ENCODE data around the gene EPHA8.

The EPHA8 gene

DNA sequence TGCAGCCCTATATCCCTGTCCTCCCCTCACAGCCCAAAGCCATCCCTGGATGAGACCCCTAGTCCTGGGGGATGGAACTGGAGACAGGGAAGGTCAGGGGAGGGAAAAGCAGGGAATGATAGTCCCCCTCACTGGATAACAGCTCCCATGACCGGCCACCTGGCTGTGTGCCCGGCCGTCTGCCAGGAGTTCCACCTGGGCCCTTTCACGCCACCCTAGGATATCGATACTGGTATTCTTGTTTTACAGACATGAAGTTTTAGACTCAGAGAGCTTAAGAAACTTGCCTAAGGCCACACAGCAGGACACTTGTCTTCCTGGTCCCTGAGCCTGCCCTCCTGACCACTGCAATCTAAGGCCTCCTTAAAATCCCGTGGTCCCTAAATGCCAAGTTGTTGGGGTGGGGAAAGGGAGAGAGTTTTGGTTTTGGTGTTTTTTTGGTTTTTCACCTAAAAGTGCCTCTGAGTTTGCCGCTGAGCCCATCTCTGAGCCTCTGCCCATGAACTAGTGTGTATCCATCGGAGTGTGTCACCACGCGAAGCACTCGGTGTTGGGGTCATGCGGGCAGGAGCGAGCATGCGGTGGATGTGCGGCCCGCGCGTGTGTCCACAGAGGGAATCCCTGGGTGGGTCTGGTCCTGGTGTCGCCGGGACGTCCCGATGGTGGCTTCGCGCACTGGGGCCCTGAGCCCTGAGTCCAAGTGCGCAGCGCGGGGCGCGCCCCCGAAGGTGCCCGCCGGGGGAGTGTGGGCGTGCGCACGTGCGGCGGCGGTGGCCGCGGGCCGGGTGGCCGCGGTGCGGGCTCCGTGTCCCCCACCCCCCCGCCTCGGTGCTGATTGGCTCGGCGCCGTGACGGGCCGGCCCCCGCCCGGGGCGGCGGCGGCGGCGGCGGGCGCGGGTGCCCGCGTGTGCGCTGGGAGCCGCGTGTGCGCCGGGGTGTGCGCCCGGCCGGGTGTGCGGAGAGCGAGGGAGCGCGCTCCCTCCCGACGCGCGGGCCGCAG, at the start of gene EPHA8:
EPHA8 (plus strand) TSS at position 906 of the 1,000 bp plus-strand sequence. CDS start 147 bp downstream, outside the sequence.
- peak; percentile 17 for DNase-seq

DNA sequence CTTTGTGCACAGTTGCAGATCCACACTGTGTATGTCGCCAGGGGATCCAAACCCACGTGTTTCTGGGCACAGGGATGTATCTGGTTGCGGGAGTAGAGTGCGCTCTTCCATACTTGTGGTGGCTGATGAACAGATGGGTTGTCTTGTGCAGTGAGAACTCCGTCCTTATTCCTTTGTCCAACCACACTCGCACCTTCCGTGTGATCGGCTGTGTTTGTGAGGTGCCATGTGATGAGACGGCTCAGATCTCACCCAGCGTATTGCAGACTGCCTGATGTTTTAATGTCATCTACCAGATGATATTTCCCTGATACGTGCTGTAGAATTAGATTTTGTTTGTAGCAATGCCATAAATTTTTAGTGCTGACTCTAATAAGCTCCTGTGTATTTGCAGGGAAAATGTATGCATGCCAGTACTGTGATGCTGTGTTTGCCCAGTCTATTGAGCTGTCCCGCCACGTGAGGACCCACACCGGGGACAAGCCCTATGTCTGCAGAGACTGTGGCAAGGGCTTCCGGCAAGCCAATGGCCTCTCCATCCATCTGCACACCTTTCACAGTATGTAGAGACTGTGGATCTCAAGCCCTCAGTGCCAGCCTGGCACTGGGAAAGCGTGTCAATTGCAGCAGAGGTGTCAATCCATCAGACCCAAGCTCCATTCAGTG, 46.2 kb upstream of the EPHA8 start:
- no peak for DNase-seq

DNA sequence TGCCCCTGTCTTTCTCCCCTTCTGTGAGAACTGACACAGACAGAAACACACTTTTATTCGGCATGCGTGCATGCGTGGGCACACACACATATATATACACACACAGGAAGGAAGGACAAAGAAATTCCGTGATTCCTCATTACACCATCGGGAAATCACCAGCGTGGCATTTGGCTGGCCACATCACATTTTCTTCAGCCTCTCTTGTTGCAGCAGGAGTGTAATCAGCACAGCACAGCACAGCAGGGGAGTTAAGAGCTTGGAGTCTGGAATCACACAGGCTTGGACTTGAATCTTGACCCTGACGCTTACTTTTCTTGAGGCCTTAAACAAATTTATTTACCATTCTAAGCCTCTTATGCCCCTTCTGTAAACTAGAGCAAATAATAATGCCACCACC, 45.3 kb upstream of the EPHA8 start:
- peak; percentile 58 for DNase-seq

DNA sequence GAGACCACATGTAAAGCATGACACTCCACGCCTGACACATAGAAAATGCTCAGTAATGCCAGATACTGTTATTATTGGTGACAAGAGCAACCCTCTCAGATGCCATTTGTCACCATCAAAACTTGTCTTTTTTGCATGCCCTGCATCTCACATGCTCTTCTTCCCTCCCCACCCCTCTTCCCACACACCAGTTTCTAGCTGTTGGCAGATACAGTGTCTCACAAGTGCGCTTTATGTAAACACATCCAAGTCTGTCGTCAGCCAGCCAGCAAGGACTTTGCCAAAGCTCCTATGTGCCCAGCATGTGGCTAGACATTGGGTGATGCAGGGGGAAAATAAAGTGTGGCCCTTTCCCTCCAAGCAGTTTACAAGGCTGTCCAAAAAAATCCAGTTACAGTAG, 44.9 kb upstream of the EPHA8 start:
- peak; percentile 74 for DNase-seq

DNA sequence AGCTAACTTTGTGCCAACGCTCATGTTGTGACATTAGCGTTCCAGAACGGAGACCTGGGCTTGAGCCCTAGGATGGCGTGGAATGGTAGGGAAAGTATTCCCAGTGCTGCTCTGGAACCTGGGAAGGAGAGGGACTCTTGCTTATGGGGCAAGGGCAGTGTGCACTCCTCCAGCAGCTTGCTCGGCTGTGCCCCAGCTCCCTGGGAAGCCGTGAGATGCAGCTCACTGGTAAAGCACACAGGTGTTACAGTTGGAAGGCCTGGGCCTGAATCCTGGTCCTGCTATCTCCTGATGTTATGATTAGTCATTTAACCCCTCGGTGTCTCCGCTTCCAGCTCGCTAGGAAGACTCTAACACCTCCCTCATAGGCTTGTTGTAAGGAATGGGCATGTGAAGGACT, 42.4 kb upstream of the EPHA8 start:
- no peak for DNase-seq

DNA sequence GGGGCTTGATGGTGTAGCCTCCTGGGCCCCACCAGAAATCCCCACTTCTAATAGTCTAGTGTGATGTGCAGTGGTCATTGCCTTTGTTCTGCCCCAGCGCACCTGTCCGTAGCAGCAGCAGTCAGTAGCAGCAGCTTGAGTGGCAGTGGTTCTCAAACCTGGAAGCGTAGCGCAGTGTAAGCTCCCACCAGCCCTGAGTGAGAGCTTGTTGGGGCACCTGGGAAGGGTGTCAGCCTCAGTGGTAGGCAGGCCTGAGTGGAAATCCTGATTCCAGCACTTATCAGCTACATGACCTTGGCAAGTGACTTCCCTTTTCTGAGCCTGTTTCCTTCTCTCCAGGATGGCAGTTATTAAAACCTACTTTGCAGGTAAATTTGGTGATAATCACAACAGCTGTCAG, 41.6 kb upstream of the EPHA8 start:
- DNase-seq: no peak

DNA sequence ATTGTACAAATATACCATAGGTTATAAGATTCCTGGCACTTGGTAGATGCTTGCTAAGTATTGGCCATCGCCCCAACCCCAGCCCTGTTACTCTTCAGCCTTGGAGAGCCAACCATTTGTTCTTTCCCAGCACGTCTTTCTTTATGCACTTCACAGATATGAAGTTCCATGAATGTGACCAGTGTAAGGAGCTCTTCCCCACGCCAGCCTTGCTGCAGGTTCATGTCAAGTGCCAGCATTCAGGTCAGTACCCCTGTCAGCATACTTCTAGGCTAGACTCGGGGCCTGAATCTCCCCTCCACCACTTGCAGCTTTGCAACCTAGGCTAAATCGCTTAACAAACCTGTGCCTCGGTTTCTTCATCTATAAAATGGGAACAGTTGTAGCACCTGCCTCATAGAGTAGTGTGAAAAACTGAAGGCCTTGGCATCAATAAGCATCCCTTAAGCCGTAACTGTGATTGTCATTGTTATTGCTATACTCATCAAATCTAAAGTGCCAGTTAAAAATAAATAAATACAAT, 41.0 kb upstream of the EPHA8 start:
- no peak for DNase-seq

GRCh38 chr1:22524481-22524880, 38.8 kb upstream of the EPHA8 start:
- no peak for DNase-seq

GRCh38 chr1:22525211-22525610, 38.1 kb upstream of the EPHA8 start:
- no peak for DNase-seq

GRCh38 chr1:22525646-22526045, 37.6 kb upstream of the EPHA8 start:
- no peak for DNase-seq

DNA sequence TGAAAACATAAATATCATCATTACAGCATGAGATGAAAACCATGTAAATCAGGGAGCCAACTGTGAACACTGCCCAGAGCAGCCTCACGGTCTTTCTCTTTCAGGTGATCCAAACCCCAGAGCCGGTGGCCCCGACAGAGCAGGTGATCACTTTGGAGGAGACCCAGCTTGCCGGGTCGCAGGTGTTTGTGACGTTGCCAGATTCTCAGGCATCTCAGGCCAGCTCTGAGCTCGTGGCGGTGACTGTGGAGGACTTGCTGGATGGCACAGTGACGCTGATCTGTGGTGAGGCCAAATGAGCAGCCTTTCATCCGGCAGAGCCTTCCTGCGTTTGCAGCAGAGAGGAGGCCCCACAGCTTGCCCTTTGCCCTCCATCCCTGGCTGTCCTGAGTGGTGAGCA, 37.2 kb upstream of the EPHA8 start:
- DNase-seq: peak; percentile 26

- no peak for DNase-seq
Observed at GRCh38 chr1:22526677-22527076, 36.6 kb upstream of the EPHA8 start.

DNA sequence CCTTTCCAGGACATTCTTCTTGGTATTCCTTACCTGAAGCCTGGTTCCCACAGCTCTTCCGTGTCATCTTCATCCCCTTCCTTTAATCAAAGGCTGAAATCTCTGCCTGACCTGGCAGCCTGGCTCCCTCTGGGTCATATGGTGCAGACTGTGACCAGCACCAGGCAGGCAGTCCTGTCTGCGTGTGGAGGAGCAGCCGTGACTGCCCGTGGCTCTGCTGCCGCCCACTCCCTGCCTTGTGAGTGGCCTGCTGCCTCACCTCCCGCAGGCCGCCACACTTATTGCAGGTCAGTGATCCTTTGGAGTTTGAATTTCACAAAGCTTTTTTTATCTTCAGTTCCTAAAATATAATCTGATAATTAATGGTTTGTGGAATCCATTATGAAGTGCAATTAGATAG, 36.2 kb upstream of the EPHA8 start:
- no peak for DNase-seq

DNA sequence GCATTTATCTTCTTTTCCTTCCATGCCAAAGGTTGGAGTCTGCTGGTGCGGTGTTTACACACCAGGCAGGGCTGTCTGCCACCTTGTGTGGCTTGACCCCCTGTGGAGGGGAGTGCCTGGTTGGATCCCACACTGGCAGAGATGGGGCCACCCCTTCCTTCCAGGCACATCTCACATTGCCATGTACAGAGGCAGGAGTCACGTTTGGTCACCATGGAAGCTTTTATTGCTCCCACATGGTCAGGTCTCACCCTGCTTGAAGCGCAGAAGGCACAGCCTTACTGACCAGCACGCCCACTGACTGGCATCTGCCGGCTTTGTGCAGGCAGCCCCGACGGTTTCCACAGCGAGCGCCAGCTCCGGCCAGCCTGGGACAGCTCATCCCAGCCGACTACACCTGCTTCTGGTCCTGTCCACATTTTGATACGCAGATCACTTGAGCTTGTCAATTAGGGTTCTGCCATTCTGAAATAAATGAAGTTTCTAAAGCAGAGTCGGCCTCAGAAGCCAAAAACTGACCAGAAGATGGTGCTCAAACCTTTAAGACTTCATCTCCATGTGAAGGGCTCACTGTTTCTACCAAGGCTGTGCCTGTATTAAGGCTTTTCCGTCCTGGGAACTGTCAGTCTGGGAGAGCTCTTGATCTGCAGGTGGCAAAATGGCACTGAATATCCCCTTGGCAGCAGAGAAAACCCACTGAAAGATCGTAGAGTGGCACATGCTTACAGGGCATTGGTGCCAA, 35.6 kb upstream of the EPHA8 start:
- peak; percentile 82 for DNase-seq

- no peak for DNase-seq
Observed at GRCh38 chr1:22528451-22528850, 34.8 kb upstream of the EPHA8 start.

DNA sequence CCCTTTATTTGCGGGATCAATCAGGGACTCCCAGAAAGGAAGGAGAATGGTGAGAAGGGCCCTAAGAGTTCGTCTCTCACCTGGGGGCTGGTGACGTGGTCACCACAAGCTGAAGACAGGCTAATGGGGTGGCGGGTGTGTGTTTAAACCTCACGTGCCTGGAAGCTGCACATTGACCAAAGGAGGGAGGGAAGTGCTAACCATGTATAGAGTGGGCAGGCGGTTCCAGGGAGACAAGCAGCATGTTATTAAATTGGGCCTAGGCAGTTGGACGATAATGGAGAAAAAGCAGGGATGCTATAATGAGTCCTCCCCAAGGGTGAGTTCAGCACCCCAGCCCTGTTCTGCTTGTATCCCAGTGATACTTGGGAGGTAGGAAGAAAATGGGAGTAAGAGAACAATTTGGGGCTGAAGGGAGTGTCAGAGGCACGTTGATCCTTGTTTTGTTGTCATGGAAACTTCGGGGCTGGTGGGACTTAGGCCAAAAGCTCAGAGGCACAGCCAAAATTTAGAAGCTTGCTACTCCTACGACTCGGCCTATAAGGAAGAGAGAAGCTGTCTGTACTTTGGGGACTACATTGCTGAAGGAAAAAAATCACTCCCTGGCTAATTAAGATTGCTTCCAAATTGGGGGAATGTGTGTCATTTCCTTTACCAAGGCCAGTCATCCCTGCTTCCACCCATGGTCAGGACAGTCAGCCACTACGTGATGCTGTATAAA, 33.2 kb upstream of the EPHA8 start:
- DNase-seq: peak; percentile 33

DNA sequence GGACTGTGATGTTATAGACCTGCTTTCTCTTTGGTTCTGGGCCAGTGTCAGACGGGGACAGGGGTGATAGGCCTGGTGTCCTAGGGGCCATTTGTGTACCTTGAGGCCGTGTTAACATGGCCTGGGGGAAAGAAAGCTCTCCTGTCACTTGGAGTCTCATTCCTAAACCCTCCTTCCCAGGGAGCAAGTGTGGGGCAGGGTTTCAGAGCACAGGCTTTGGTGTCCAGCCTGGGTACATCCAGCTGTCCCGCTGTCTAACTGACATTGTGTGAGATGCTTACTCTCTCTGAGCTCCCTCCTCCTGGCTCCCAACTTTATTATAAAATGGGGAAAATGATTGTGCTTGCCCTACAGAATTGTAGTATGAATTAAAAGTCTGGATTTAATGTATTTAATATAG, 32.6 kb upstream of the EPHA8 start:
- no peak for DNase-seq

DNA sequence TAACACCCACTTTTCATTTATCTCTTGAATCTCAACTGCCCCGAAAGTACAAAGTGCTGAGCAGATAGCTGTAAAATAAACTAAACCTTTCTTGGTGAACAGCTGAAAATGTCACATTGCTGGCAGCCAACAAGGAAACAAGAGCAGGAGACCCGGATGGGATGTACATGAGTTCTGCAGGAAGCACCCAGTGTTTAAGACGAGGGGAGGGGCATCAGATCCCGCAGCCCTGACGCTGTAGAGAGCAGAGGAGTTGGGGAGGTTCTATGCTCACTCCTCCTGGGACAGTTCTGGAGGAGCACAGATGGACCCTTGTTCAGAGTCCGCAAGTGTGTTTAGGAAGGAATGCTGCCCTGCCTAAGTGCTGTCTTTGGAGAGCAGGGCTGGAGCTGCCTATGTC, 32.0 kb upstream of the EPHA8 start:
- DNase-seq: no peak

DNA sequence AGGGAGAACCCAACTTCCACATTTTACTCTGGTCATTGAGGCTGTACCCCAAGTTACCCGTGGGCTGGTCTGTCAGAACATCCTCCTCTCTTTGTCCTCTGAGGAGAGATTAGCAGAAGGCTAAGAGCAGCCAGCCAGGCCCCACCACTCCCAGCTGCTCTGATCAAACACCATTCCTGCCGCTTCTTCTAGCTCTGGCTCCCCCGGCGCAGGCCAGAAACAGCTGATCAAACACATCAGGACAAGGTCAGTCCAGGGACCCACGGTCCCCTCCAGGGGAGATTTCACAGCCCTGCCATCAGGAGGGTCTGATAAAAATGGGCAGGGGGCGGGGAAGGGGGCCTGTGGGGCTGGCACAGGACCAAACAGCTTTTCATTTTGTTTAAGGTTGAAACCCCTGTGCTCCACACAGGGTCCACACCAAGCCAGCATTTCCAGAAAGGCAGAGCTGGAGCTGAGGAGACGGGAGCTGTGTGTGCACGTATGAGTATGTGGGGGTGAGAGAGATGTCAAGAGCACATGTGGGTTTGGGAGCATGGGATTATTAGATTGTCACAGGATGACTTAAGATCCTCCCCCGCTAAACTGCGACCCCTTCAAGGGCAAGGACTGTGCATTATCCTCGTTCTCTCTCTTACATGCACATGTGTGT, 29.9 kb upstream of the EPHA8 start:
- peak; percentile 94 for DNase-seq

DNA sequence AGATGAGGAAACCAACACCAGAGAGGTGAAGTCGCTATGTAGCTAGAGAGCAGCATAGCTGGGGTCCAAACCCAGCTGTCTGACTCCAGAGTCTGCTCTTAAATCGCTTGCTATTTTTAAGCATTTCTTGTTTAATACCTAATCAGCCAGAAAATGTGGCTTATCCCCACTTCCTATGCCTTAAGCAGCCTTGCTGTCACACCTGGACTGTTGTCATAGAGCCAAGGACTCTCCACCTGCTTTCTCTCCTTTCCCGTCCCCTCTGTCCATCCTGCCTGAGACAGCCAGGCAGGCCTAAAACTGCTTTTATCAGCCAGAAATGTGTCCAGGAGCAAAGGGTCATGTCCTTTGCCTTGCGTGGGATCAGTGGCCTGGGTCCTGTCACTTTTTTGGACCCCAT, 28.3 kb upstream of the EPHA8 start:
- DNase-seq: peak; percentile 29

DNA sequence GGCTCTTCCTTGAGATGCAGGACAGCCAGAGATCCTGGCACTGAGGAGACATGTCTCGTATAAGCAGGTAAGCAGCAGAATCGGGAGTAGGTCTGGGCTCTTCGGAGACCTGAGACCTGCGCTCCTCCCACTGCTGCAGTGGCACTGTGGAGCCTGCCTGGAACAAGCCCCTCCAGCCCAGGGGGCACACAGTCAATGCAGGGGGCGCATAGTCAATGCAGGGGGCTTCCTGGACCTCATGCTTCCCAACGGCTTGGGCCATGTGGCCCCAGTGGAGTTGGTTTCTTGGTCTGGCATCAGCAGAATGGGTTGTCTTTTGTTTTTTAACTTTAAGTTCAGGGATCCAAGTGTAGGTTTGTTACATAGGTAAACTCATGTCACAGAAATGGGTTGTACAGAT, 27.9 kb upstream of the EPHA8 start:
- no peak for DNase-seq

- DNase-seq: no peak
Observed at GRCh38 chr1:22536506-22536905, 26.8 kb upstream of the EPHA8 start.
